SH-SY5Y (cell line): ENCODE results near the gene EIF2B2.

Experiments
- GATA2 ChIP-seq: IDR thresholded peaks from 2 replicates; pipeline ENCODE4 v1.6.1; 2011; ENCODE audit warnings: mild to moderate bottlenecking, low read depth, low read length
- GATA3 ChIP-seq: IDR thresholded peaks from 2 replicates; pipeline ENCODE4 v1.6.1; 2011; ENCODE audit warnings: low read depth, mild to moderate bottlenecking, low read length, moderate library complexity

DNA sequence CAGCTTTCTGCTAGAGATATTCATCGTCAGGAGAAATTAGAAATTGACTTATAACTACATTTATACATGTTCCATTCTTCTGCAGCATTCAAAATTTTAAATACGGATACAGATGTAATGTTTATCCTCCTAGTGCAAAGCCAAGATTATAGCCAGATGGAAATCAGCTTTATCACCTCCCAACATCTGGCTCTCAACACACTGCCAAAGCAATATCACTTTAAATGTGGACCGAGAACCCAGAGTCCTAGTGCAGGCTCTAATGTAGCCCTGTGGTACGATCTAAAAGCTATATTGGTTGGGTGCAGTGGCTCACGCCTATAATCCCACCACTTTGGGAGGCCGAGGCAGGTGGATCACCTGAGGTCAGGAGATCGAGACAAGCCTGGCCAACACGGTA is 42.0 kb downstream of the EIF2B2 start:
- TF ChIP-seq GATA3 (no peak), GATA2 (peak; percentile 63)
